Urinary bladder (tissue), 4 donors: ENCODE data around the gene PRKD2. TPM values are rescaled to one million over a fixed set of nuclear protein-coding genes. Genes with fewer than 3 reads are reported as not detected.

Experiments
- DNase-seq: peaks from one replicate; pipeline ENCODE4 v3.0.0-alpha.2; 2015; ENCODE audit errors: extremely low spot score
- H3K27ac ChIP-seq: one replicate; pipeline ENCODE4 v1.5.1; 2013; ENCODE audit warnings: low read depth, mild to moderate bottlenecking, moderate library complexity
- H3K36me3 ChIP-seq: one replicate; pipeline ENCODE4 v1.6.1; 2013; ENCODE audit warnings: mild to moderate bottlenecking, moderate library complexity; ENCODE audit not compliant: insufficient read depth
- H3K4me1 ChIP-seq: one replicate; pipeline ENCODE4 v1.6.1; 2013; ENCODE audit warnings: mild to moderate bottlenecking, moderate library complexity; ENCODE audit not compliant: insufficient read depth
- H3K4me3 ChIP-seq: one replicate; pipeline ENCODE4 v1.5.1; 2013; ENCODE audit warnings: low read depth, low read length
- WGBS: extraction: QIAGEN DNeasy Blood & Tissue Kit; methylation state at CpG from one replicate; pipeline ENCODE4 v1.1.7; 2013; 5-methylcytosine and 5-hydroxymethylcytosine counted together
- polyA plus RNA-seq: library from polyadenylated mRNA; stranded (reverse); fragments of 200-250 nt; gene quantifications from one replicate; pipeline ENCODE4 v1.2.3, GENCODE V29; 2013
- total RNA-seq: library from RNA; depleted of rRNA; stranded (reverse); fragments of >200 nt; gene quantifications from one replicate; pipeline ENCODE4 v1.2.3, GENCODE V29; 2014
- donor health status: healthy with polysubstance abuse.
- donor health status: healthy.

The PRKD2 gene
- total and polyA plus RNA-seq, 2 donors: 12.1 to 29.9 TPM

DNA sequence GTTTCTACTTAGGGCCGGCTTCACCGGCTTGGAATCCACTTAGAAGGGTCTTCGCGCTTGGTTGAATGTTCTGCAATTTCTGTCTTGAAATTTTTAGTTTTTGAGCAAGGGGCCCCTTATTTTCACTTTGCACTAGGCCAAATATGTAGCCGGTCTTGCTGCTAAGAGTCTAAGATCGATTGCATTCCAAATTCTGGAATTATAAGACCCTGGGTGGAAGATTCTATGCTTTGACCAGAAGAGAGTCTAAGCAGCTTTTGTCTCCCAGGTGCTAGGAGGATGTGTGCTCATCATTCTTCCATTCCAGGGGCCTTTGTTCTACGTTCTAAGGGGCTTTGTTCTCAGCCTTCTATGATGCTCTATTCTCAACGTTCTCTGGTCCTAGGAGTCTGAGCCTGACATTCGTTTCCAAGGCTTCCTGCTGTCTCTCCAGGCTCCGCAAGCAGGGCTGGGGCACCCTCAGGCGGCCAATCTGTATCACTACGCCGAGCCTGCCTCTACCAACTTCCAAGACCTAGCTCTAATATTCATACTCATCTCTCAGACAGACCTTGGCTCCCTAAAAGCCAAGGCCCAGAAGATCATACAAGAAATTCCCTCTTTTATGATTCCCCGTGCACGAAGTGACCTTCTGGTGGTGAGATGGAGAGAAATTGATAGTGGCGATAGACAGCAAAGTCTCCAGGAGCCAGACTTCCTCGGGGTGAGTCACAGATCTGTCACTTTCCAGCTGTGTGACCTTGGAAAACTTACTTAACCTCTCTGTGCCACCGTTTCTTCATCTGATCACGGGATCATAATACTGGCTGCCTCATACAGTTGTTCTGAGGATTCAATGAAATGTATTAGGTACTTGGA is 55.0 kb downstream of the PRKD2 start:
- Histone ChIP-seq H3K4me1 (no peaks in the 10 kb centered on the region), H3K36me3 (no peaks in the 10 kb centered on the region), H3K27ac (no peak overlapping the region), H3K4me3 (peak overlapping the region; percentile 8)
- 6% methylated on average over 19 of the region's 19 CpGs for WGBS
- peak; percentile 77 for DNase-seq

DNA sequence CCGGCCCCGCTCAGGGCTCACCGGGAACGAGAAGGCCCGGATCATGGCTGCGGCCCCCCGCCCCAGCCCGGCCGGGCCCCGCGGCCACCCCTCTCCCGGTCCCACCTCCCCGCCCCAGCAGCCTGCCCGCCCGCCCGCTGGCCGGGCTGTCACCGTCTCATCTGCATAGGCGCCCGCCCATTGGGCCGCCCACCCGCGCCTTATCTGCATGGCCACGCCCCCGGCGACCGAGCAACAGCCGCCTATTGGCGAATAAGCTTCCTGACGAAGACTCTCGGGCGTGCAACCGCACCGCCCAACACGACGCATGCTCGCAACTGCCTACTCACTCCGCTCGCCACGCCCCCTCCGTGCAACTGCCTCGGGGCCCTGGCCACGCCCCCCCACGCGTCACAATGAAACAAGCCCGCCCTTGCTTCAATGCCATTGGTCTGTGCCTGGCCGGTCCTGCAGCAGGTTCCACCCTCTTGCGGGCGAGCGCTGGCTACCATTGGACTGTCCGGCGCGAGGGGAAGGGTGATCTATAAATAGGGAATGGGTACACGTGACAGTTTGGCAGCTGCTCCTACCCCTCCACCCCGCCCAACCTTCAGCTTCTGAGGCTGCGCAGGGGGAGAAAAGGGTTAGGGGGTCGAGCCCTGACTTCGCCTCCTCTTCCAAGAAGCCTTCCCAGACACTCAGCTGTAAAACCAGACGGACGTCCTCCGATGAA is 55.7 kb downstream of the PRKD2 start, which contains the start of gene DACT3:
DACT3 (minus strand) TSS at position 163 of the 712 bp plus-strand sequence; CDS start at position 45, 118 bp downstream.
- no peaks in the 10 kb centered on the region for H3K4me1 ChIP-seq
- WGBS: under 1% methylated on average over 61 of the region's 61 CpGs
- H3K27ac ChIP-seq: peak within 1 kb of the TSS; percentile 40
- no peaks in the 10 kb centered on the region for H3K36me3 ChIP-seq
- peak; percentile 100 for DNase-seq
- H3K4me3 ChIP-seq: peak within 1 kb of the TSS; percentile 53

GRCh38 chr19:46660551-46661019 is 56.3 kb downstream of the PRKD2 start:
- no peak for DNase-seq
- H3K4me3 ChIP-seq: peak overlapping the region; percentile 53
- H3K36me3 ChIP-seq: no peaks in the 10 kb centered on the region
- WGBS: under 1% methylated on average over 40 of the region's 40 CpGs
- no peaks in the 10 kb centered on the region for H3K4me1 ChIP-seq
- peak overlapping the region; percentile 3 for H3K27ac ChIP-seq

- Histone ChIP-seq H3K4me3 (peak overlapping the region; percentile 53), H3K4me1 (no peaks in the 10 kb centered on the region), H3K36me3 (no peaks in the 10 kb centered on the region), H3K27ac (peak overlapping the region; percentile 40)
- DNase-seq: peak; percentile 17
- WGBS: 3% methylated on average over 14 of the region's 14 CpGs
Measured at GRCh38 chr19:46660008-46660517, 56.9 kb downstream of the PRKD2 start.

DNA sequence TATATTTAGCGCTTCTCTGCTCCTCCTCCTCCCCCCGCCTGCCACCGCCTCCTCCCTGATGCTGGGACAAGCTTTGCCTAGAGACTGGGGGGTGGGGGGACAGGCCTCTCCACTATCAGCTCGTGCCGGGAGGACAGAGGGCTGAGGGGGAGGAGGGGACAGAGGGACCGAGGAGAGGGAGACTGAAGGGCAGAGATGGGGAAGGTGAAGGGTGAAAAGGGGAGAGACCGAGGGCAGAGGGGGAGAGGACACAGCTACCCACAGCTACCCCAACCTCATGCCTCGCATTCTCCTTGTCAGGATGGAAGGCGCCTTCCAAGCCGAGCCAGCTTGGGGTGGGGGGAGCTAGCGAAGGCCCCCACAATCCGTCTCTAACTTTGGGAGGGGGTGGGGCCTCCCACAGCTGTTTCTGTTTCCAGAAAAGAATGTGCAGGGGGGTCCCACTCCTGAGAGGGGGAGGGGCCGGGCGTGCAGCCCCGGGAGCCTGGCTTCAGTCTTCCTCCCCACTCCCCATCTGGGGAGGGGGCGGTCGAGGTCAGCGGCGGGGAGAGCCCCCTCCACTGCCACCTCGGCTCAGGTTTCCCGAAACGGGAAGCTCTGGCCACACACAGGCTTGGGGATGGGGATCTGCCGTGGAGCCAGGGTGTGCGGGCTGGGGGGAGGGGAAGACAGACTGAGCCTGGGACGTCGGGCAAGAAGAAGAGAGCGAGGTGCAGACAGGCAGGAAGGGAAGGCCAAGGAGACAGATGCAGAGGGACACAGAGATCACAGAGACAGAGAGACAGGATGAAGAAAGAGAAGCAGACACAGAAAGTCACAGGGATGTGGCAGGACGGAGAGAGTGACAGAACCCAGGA is 57.5 kb downstream of the PRKD2 start:
- DNase-seq: peak; percentile 26
- H3K4me3 ChIP-seq: peak overlapping the region; percentile 53
- no peaks in the 10 kb centered on the region for H3K36me3 ChIP-seq
- H3K27ac ChIP-seq: peak overlapping the region; percentile 40
- 4% methylated on average over 28 of the region's 28 CpGs for WGBS
- no peaks in the 10 kb centered on the region for H3K4me1 ChIP-seq

GRCh38 chr19:46656541-46656940 is 60.4 kb downstream of the PRKD2 start:
- Histone ChIP-seq H3K4me1 (no peaks in the 10 kb centered on the region), H3K4me3 (no peak overlapping the region), H3K27ac (no peak overlapping the region), H3K36me3 (no peaks in the 10 kb centered on the region)
- DNase-seq: no peak
- WGBS: 92% methylated on average over 5 of the region's 5 CpGs

- no peak overlapping the region for H3K4me3 ChIP-seq
- 14% methylated on average over 16 of the region's 16 CpGs for WGBS
- H3K27ac ChIP-seq: peak overlapping the region; percentile 62
- no peaks in the 10 kb centered on the region for H3K4me1 ChIP-seq
- H3K36me3 ChIP-seq: no peaks in the 10 kb centered on the region
- DNase-seq: no peak
Measured at GRCh38 chr19:46654621-46655152, 62.2 kb downstream of the PRKD2 start.

DNA sequence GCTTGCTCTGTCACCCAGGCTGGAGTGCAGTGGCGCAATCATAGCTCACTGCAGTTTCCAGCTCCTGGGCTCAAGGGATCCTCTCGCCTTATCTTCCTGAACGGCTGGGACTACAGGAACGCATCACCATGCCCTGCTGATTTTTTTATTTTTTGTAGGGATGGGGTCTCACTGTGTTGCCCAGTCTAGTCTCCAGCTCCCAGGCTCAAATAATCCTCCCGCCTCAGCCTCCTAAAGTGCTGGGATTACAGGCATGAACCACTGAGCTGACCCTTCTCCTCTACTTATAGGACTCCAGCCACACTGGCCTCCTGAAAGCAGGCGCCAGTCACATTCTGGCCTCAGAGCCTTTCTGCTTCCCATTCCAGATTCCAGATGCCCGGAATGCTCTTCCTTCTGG is 66.5 kb downstream of the PRKD2 start:
- H3K27ac ChIP-seq: no peak overlapping the region
- no peak overlapping the region for H3K4me3 ChIP-seq
- no peaks in the 10 kb centered on the region for H3K36me3 ChIP-seq
- no peaks in the 10 kb centered on the region for H3K4me1 ChIP-seq
- DNase-seq: no peak
- 85% methylated on average over 7 of the region's 7 CpGs for WGBS

- Histone ChIP-seq H3K4me3 (no peak overlapping the region), H3K4me1 (no peaks in the 10 kb centered on the region), H3K36me3 (no peaks in the 10 kb centered on the region), H3K27ac (no peak overlapping the region)
- 60% methylated on average over 144 of the region's 144 CpGs for WGBS
- no peak for DNase-seq
Measured at GRCh38 chr19:46648961-46649960, 67.7 kb downstream of the PRKD2 start.

DNA sequence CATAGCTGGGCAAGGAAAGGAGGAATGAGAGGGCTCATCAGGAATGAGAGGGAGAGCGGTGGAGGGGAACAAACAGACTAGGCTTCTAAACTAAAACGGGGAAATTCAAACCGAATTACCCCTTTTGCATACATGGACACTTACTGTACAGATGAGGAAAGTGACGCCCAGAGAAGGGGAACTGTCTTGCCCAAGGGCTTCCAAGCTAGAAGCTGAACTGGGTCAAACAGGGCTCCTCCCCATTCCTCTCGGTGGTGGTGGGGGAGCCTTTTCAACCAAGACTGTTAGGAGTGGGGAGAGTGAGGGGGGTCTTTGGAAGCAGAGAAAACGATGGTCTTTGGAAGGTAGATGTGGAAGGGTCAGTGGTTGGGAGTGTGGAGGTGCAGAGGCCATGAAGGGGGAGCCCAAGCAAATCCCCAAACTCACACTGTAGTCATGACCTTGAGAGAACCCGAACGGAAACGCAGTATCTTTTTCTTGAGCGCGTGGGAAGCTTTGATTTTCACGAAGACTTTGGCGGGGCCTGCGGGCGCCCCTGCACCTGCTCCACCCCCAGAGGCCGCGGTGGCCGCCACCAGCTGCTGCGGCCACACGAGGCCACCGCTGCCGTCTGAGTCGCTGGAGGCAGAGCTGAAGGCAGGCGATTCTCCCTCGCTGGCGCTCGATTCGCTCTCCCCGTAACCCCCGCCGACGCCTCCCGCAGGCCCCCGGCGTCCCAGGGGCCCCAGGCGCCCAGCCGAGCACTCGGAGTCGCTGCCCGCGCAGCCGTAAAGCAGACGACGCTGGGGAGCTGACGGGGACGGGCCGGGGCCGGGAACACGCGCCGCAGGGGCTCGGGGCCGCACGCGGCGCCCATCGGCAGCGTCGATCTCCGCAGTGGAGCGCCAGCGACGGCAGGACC is 68.6 kb downstream of the PRKD2 start:
- no peak for DNase-seq
- 66% methylated on average over 63 of the region's 63 CpGs for WGBS
- Histone ChIP-seq H3K4me3 (no peak overlapping the region), H3K27ac (no peak overlapping the region), H3K36me3 (no peaks in the 10 kb centered on the region), H3K4me1 (no peaks in the 10 kb centered on the region)

DNA sequence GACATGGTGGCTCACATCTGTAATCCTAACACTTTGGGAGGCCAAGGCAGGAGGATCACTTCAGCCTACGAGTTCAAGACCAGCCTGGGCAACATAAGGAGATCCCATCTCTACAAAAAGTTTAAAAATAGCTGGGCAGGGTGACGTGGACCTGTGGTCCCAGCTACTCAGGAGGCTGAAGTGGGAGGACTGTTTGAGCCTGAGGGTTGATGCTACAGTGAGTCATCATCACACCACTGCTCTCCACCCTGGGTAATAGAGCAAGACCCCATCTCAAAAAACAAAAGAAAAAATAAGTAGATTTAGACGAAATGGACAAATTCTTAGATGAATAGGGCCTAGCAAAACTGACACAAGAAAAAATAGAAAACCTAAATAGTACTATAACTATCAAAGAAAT is 70.5 kb downstream of the PRKD2 start:
- WGBS: 88% methylated on average over 3 of the region's 3 CpGs
- H3K36me3 ChIP-seq: no peaks in the 10 kb centered on the region
- no peaks in the 10 kb centered on the region for H3K4me1 ChIP-seq
- H3K4me3 ChIP-seq: no peak overlapping the region
- DNase-seq: no peak
- H3K27ac ChIP-seq: no peak overlapping the region
